Measurements from ENCODE around the gene FUT2. TPM values are rescaled to one million over a fixed set of nuclear protein-coding genes. Genes with fewer than 3 reads are reported as not detected.

FUT2 gene
- total RNA-seq, 1 experiment from 2014 or later, result 12.5 TPM

DNA sequence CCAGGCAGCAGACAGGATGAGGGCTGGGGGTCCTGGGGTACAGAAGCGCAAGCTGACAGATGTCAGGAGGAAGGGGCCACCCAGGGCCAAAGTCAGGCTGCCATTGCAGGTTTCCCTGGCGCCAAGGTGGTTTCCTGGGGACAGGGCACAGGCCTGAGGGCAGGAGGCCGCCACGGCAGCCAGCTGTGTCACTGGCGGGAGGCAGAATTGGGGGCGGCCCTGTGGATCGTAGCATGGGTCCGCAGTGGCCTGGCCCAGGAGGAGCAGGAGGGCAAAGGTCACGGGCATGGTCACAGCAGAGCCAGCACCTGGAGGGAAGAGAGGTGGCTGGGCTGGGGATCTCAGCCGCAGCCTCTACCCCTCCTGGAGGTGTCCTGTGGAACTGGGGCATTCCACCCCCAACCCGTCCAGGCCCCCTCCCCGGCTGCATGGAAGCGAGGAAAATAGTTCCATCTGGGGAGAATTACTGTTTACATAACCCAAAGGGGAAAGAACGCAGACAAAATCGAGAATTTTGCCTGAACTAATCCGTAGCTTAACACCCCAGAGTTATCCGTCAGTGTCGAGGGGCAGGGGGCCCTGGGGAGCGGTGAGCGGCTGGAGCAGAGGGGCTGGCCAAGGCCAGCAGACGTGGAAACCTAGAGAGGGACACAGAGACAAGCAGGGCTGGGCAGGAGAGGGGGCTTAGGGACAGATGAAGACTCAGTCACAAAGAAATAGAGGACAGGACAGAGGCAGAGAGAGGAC, 24.9 kb upstream of the FUT2 start:
- POLR2A ChIA-PET, result no interaction called here
- peaks cover 3 to 12% of the 10 kb centered on the region in 2 experiments; a peak in 3 of 4 replicates for H3K4me1 ChIP-seq (ENCODE audit: control insufficient read depth in 1 of 2, insufficient read depth in 2 of 2, low read length in 2 of 2)
- H3K27ac ChIP-seq (ENCODE audit: low read depth, low read length), result no peak overlapping the region
- H3K9me2 ChIP-seq (ENCODE audit: insufficient read depth), result no peaks in the 10 kb centered on the region
- H3K79me2 ChIP-seq (ENCODE audit: insufficient read depth, low read length), result no peaks in the 10 kb centered on the region
- DNase-seq (ENCODE audit: low read depth, low spot score) (no peak), ATAC-seq (no peak)
- no peak overlapping the region for H3K9ac ChIP-seq (ENCODE audit: low read length)
- no peaks in the 10 kb centered on the region for H3K9me3 ChIP-seq (ENCODE audit: control insufficient read depth in 1 of 2, insufficient read depth in 1 of 2, low read depth in 1 of 2, low read length in 2 of 2)
- CTCF ChIA-PET, result no interaction called here
- H3K4me2 ChIP-seq (ENCODE audit: low read length), result no peak overlapping the region
- H2AFZ ChIP-seq (ENCODE audit: low read depth, low read length, poor library complexity, severe bottlenecking), result no peak overlapping the region
- BruUV-seq (replicated peaks), result no TSS peak
- H3K4me3 ChIP-seq (replicated peaks in 1 of 2; ENCODE audit: low read depth in 1 of 2, low read length in 2 of 2), result no peak overlapping the region
- no peaks in the 10 kb centered on the region for H3K36me3 ChIP-seq (ENCODE audit: control insufficient read depth in 1 of 2, insufficient read depth in 2 of 2, low read length in 2 of 2)
- intact Hi-C loops (cut with micrococcal nuclease), result no loop called here
- RAD21 ChIA-PET (ENCODE audit: low non-redundant PET in 1 of 2, low total read pairs in 2 of 2, uncharacterized antibody in 2 of 2, unreplicated experiment in 2 of 2), result no interaction called here
- no peaks in the 10 kb centered on the region for H4K20me1 ChIP-seq (ENCODE audit: insufficient read depth)
- no peak for TF ChIP-seq POLR2AphosphoS5 (IDR thresholded peaks at IDR 0.05; ENCODE audit: low read depth, low read length)
- TF ChIP-seq SIN3A (IDR thresholded peaks at IDR 0.05; ENCODE audit: low read depth), result no peak
- no peak for TF ChIP-seq YY1 (IDR thresholded peaks at IDR 0.05; ENCODE audit: extremely low read depth, insufficient replicate concordance, low read depth, low read length)
- TF ChIP-seq TCF7L2 (IDR thresholded peaks at IDR 0.05; ENCODE audit: borderline replicate concordance, extremely low read depth, insufficient read depth, insufficient read length), result no peak
- no peak for TF ChIP-seq ZFX (IDR thresholded peaks at IDR 0.05)
- H3K27me3 ChIP-seq (ENCODE audit: insufficient read depth, low read length), result no peaks in the 10 kb centered on the region

DNA sequence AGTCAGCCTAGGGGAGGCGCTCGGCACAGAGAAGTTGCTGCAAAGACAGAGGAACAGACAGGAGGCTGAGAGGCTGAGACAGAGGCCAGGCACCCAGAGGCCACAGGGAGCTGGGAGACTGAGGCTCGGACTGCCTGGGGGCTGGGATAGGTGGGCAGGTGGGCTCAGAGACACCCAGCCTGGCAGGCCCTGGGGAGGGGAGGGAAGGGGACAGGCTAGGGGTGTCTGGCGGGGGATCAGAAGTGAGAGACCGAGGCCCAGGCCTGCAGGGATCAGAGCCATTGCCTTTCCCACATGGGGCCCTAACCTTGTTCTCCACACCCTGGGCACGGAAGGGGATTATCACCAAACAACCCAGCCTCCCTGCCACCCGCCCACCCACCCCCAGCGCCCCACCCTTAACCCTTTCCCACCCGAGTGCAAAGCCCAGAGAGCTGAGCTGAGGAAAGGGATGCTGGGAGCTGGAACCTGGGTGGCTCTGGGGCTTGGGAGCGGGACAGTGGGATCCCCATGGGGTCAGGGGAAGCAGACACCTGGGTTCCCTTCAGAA, 24.2 kb upstream of the FUT2 start:
- RAD21 ChIA-PET (ENCODE audit: low non-redundant PET in 1 of 2, low total read pairs in 2 of 2, uncharacterized antibody in 2 of 2, unreplicated experiment in 2 of 2), result no interaction called here
- ATAC-seq (no peak), DNase-seq (ENCODE audit: low read depth, low spot score) (no peak)
- no TSS peak for BruUV-seq (replicated peaks)
- Histone ChIP-seq H3K36me3 (ENCODE audit: control insufficient read depth in 1 of 2, insufficient read depth in 2 of 2, low read length in 2 of 2) (no peaks in the 10 kb centered on the region), H3K9me3 (ENCODE audit: control insufficient read depth in 1 of 2, insufficient read depth in 1 of 2, low read depth in 1 of 2, low read length in 2 of 2) (no peaks in the 10 kb centered on the region), H3K9ac (ENCODE audit: low read length) (no peak overlapping the region), H4K20me1 (ENCODE audit: insufficient read depth) (no peaks in the 10 kb centered on the region), H3K79me2 (ENCODE audit: insufficient read depth, low read length) (no peaks in the 10 kb centered on the region), H3K9me2 (ENCODE audit: insufficient read depth) (no peaks in the 10 kb centered on the region), H3K4me1 (ENCODE audit: control insufficient read depth in 1 of 2, insufficient read depth in 2 of 2, low read length in 2 of 2) (peaks cover 3 to 12% of the 10 kb centered on the region in 2 experiments; a peak in 3 of 4 replicates), H2AFZ (ENCODE audit: low read depth, low read length, poor library complexity, severe bottlenecking) (no peak overlapping the region), H3K4me2 (ENCODE audit: low read length) (no peak overlapping the region), H3K27ac (ENCODE audit: low read depth, low read length) (no peak overlapping the region), H3K4me3 (replicated peaks in 1 of 2; ENCODE audit: low read depth in 1 of 2, low read length in 2 of 2) (no peak overlapping the region), H3K27me3 (ENCODE audit: insufficient read depth, low read length) (no peaks in the 10 kb centered on the region)
- POLR2A ChIA-PET, result no interaction called here
- CTCF ChIA-PET, result no interaction called here
- intact Hi-C loops (cut with micrococcal nuclease), result no loop called here
- no peak for TF ChIP-seq YY1 (IDR thresholded peaks at IDR 0.05; ENCODE audit: extremely low read depth, insufficient replicate concordance, low read depth, low read length)
- TF ChIP-seq ZFX (IDR thresholded peaks at IDR 0.05), result no peak
- no peak for TF ChIP-seq EGR1 (IDR thresholded peaks at IDR 0.05; ENCODE audit: low read depth)
- no peak for TF ChIP-seq SIN3A (IDR thresholded peaks at IDR 0.05; ENCODE audit: low read depth)
- TF ChIP-seq FOSL1 (IDR thresholded peaks at IDR 0.05; ENCODE audit: low read depth), result no peak
- TF ChIP-seq, protein P1, sequence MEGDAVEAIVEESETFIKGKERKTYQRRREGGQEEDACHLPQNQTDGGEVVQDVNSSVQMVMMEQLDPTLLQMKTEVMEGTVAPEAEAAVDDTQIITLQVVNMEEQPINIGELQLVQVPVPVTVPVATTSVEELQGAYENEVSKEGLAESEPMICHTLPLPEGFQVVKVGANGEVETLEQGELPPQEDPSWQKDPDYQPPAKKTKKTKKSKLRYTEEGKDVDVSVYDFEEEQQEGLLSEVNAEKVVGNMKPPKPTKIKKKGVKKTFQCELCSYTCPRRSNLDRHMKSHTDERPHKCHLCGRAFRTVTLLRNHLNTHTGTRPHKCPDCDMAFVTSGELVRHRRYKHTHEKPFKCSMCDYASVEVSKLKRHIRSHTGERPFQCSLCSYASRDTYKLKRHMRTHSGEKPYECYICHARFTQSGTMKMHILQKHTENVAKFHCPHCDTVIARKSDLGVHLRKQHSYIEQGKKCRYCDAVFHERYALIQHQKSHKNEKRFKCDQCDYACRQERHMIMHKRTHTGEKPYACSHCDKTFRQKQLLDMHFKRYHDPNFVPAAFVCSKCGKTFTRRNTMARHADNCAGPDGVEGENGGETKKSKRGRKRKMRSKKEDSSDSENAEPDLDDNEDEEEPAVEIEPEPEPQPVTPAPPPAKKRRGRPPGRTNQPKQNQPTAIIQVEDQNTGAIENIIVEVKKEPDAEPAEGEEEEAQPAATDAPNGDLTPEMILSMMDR (IDR thresholded peaks at IDR 0.05 in 2 of 3, conservative IDR thresholded peaks at IDR 0.05 in 1 of 3; ENCODE audit: borderline replicate concordance in 1 of 3, insufficient read depth in 1 of 3, low read depth in 2 of 3, low read length in 2 of 3), result no peak
- TF ChIP-seq TCF7L2 (IDR thresholded peaks at IDR 0.05; ENCODE audit: borderline replicate concordance, extremely low read depth, insufficient read depth, insufficient read length), result no peak
- TF ChIP-seq POLR2AphosphoS5 (IDR thresholded peaks at IDR 0.05; ENCODE audit: low read depth, low read length), result no peak
- no peak for TF ChIP-seq EZH2 (IDR thresholded peaks at IDR 0.05)
- no peak for TF ChIP-seq ELF1 (IDR thresholded peaks at IDR 0.05; ENCODE audit: borderline replicate concordance, low read depth)
- TF ChIP-seq, protein P2, sequence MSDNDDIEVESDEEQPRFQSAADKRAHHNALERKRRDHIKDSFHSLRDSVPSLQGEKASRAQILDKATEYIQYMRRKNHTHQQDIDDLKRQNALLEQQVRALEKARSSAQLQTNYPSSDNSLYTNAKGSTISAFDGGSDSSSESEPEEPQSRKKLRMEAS (IDR thresholded peaks at IDR 0.05), result no peak
- TF ChIP-seq, protein P3, sequence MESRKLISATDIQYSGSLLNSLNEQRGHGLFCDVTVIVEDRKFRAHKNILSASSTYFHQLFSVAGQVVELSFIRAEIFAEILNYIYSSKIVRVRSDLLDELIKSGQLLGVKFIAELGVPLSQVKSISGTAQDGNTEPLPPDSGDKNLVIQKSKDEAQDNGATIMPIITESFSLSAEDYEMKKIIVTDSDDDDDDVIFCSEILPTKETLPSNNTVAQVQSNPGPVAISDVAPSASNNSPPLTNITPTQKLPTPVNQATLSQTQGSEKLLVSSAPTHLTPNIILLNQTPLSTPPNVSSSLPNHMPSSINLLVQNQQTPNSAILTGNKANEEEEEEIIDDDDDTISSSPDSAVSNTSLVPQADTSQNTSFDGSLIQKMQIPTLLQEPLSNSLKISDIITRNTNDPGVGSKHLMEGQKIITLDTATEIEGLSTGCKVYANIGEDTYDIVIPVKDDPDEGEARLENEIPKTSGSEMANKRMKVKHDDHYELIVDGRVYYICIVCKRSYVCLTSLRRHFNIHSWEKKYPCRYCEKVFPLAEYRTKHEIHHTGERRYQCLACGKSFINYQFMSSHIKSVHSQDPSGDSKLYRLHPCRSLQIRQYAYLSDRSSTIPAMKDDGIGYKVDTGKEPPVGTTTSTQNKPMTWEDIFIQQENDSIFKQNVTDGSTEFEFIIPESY (IDR thresholded peaks at IDR 0.05; ENCODE audit: extremely low read depth, insufficient replicate concordance, low read length), result no peak
- no peak for TF ChIP-seq CBX3 (IDR thresholded peaks at IDR 0.05; ENCODE audit: low read depth)
- TF ChIP-seq ZNF274 (IDR thresholded peaks at IDR 0.05; ENCODE audit: low read depth, low read length), result no peak

All from HCT116 (cell line).